ENCODE results near the gene CDPF1.
A peak's percentile ranks its signal among the peaks of the same experiment; 100 is the strongest.
"Not testable (repeated sequence)": the region's sequence is repeated elsewhere in the genome, so short reads cannot be mapped to it uniquely, and the experiment has no call there.

CDPF1 gene

DNA sequence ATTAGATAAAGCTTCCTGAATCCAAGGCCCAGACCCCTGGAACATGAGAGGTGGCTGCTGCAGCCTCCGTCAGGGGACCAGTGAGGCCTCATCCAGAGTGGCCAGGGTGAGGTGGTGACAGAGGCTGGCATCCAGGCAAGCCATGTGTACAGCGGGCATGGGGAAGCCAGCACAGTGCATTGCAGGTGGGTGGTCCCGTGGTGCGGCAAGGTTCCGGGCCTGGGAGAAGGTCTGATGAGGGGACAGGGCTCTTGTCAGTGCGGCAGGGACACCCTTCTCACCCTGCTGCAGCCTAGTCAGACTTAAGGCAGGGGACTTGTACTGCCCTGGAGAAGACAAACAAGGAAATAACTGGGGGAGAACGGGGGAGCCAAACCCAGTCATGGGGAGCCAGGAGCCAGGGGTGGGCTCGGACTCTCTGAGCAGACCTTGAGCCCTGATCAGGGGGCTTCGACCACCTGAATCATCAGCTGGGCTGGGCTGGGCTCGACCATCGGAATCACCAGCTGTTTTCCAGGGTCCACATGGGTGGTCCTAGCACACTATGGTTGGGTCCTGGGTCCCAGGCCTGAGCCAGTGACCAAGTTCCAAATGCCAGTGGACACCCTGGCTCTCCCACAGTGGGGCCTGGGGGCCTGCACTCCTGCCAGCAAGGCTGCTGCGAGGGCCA, 22.8 kb upstream of the CDPF1 start:
- TF ChIP-seq, protein P1, sequence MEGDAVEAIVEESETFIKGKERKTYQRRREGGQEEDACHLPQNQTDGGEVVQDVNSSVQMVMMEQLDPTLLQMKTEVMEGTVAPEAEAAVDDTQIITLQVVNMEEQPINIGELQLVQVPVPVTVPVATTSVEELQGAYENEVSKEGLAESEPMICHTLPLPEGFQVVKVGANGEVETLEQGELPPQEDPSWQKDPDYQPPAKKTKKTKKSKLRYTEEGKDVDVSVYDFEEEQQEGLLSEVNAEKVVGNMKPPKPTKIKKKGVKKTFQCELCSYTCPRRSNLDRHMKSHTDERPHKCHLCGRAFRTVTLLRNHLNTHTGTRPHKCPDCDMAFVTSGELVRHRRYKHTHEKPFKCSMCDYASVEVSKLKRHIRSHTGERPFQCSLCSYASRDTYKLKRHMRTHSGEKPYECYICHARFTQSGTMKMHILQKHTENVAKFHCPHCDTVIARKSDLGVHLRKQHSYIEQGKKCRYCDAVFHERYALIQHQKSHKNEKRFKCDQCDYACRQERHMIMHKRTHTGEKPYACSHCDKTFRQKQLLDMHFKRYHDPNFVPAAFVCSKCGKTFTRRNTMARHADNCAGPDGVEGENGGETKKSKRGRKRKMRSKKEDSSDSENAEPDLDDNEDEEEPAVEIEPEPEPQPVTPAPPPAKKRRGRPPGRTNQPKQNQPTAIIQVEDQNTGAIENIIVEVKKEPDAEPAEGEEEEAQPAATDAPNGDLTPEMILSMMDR (conservative IDR thresholded peaks at IDR 0.05; ENCODE audit: low read length) = no peak
- no peak overlapping the region for H3K4me3 ChIP-seq (ENCODE audit: low read length)
- no peak for DNase-seq (ENCODE audit: low read depth)

DNA sequence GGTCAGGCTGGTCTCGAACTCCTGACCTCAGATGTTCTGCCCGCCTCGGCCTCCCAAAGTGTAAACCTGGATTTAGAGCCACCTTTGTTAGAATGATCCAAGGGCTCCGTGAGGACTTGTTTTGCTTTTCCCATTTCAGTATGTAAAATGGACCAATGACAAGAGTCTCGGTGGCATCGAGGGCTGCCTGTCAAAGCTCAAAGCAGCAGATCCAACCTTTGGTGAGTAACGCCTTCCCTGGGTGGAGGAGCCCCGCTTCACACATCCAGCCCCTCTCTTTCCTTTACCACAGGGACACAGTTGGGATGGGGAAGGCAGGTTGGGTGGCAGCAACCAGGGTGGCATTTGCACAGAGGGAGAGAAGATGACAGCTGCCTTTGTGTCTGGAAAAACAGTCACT, 22.1 kb upstream of the CDPF1 start:
- TF ChIP-seq, protein P1 (conservative IDR thresholded peaks at IDR 0.05; ENCODE audit: low read length) = no peak
- H3K4me3 ChIP-seq (ENCODE audit: low read length) = no peak overlapping the region
- no peak for DNase-seq (ENCODE audit: low read depth)

DNA sequence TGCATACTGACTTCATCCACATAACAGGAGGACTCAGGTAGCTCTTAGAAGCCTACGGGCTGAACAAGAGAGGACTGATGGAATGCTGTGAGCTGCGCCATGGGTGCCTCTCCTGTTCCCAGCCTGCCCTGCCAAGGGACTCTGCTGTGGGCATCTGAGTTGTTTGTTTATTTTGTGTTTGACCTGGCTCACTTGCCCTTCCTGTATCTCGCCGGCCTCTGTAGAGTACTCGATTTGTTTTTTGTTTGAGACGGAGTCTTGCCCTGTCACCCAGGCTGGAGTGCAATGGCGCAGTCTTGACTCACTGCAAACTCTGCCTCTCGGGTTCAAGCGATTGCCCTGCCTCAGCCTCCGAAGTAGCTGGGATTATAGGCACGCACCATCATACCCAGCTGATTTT, 19.5 kb upstream of the CDPF1 start:
- DNase-seq (ENCODE audit: low read depth) = no peak
- TF ChIP-seq, protein P1 (conservative IDR thresholded peaks at IDR 0.05; ENCODE audit: low read length) = no peak
- no peak overlapping the region for H3K4me3 ChIP-seq (ENCODE audit: low read length)

DNA sequence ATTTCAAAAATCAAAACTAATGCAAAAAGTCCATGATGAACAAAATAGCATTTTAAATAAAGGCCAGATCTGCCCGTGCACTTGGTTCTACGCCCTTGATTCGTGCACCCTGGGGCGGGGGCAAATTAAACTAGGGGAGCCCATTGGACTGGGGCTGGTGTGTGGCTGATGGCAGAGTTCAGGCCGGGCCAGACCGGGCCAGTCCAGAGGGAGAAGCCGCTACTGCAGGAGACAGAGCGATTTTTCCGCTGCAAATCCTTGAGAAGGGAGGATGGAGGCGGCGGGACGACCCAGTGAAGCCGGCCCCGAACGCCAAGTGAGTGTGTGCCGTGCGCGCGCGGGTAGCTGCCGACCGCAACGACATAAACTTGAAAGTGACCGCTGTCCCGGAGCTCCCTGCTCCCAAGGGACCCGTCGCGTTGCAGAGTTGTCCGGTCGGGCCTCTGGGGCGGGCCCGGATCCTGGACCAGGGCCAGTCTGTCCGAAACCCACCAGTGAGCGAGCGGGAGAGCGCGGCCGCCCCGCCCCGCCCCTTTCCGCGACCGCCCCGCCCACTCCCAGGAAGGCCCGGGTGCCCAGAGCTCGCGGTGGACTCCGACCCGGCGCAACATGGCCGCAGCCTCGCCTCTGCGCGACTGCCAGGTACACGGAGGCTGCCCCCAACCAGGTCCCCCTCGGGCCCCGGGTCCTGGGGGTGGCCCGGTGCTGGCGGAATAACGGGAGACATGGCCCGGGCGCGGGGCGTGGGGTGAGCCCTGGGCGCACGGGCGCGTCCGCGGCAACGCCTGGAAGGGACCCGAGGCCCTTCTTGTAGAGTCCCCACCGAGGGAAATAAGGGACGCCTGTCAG, 17.6 kb upstream of the CDPF1 start, which contains the start of gene TTC38:
TSS of gene TTC38 (plus strand) at position 578 of the 849 bp plus-strand sequence. CDS start at position 610, 32 bp downstream.
- TF ChIP-seq, protein P1 (conservative IDR thresholded peaks at IDR 0.05; ENCODE audit: low read length) = no peak
- peak; percentile 75 for DNase-seq (ENCODE audit: low read depth)
- peak within 1 kb of the TSS; percentile 81 for H3K4me3 ChIP-seq (ENCODE audit: low read length)

DNA sequence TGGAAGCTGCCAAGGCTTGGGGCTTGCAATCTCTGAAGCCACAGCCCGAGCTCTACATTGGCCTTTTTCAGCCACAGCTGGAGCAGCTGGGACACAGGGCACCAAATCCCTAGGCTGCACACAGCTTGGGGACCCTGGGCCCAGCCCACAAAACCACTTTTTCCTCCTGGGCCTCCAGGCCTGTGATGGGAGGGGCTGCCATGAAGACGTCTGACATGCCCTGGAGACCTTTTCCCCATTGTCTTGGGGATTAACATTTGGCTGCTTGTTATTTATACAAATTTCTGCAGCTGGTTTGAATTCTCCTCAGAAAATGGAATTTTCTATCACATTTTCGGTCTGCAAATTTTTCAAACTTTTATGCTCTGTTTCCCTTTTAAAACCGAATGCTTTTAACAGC, 15.5 kb upstream of the CDPF1 start:
- not testable (repeated sequence) for H3K4me3 ChIP-seq (ENCODE audit: low read length)

DNA sequence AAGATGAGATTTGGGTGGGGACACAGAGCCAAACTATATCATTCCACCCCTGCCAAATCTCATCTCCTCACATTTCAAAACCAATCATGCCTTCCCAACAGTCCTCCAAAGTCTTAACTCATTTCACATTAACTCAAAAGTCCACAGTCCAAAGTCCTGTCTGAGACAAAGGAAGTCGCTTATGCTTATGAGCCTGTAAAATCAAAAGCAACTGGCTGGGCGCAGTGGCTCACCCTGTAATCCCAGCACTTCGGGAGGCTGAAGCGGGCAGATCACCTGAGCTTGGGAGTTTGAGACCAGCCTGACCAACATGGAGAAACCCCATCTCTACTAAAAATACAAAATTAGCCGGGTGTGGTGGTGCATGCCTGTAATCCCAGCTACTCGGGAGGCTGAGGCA, 14.4 kb upstream of the CDPF1 start:
- DNase-seq (ENCODE audit: low read depth); H3K4me3 ChIP-seq (ENCODE audit: low read length): not testable (repeated sequence)

More for the DNA sequence above, 15.5 kb upstream of the CDPF1 start:
- DNase-seq (ENCODE audit: low read depth) = not testable (repeated sequence)

DNA sequence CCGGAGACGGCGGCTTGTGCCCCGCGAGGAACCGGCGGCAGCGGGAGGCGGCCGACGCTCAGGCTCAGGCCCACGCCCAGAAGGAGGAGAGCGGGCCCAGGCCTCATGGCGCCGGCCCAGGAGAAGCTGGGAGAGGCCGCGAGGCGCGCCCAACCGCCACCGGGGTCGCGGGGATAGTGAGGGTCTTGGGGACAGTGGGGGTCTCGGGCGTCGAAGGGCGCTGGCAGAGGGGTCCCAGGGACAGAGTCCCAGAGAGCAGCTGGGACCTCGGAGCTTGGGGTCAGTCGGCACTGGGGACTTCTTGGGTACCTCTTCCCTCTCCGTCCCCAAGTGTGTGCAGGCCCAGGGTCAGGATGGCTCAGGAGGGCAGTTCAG, 13.1 kb upstream of the CDPF1 start, which contains the start of gene PKDREJ:
TSS of gene PKDREJ (minus strand) at position 128 of the 375 bp plus-strand sequence. CDS start at position 107, 21 bp downstream.
- no peak for DNase-seq (ENCODE audit: low read depth)
- no peak within 1 kb of the TSS for H3K4me3 ChIP-seq (ENCODE audit: low read length)
- TF ChIP-seq, protein P1 (conservative IDR thresholded peaks at IDR 0.05; ENCODE audit: low read length) = no peak

All from AG10803 (cell line).